Measurements from ENCODE around the gene GRK3. TPM values are rescaled to one million over a fixed set of nuclear protein-coding genes. Genes with fewer than 3 reads are reported as not detected.

Gene GRK3
- total RNA-seq, 1 experiment from 2014 or later: 17.0 TPM

DNA sequence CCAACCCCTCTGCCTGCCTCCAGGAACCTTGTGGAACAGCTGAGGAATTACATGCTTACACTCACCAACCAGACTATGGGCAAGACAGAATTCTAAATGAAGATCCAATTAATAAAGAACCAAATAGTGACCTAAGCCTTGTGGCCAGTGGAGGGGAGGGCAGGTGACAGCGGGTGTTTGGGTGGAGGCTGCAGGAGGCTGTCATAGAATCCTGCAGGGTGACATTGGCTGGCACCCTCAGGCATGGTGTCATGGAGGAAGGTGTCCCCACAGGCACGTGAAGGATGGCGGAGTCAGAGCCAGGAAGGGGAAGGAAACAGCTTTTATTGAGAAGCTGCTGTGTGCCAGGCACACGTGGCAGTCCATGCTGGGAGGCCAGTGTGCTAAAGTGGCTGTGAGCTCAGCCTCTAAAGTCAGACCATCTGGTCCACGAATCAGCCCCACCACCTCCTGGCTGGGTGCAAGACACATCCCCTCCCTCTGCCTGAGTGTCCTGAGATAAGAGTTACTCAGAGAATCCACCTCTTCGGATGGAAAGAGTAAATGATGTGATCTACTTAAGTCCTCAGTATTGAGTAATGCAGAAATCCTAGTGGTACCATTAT lies 186.2 kb downstream of the GRK3 start:
- in situ Hi-C loops (cut with HindIII; ENCODE audit: low pct_unique_long_range_greater_than_20kb, low sequenced_read_pairs): no loop called here
- no peak for DNase-seq (ENCODE audit: low read depth, low spot score)

DNA sequence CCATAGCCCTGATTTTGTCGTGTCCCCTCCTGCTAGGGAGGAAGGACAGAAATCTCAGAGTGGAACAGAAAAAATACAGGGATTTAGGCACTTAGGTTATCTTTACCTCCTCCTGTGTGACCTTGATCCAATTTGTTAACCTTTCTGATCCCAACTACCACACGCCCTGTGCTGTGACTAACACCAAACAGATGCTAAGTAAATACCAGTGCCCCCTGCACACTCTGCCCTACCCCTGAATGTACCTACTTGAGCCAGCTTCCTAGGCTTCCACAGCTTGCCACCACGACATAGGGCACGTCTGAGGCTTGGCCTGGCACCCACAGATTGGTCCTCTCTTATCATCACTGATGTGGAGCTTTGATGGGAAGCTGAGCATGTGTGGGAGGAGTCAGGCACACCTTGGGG lies 186.7 kb downstream of the GRK3 start:
- in situ Hi-C loops (cut with HindIII; ENCODE audit: low pct_unique_long_range_greater_than_20kb, low sequenced_read_pairs): no loop called here
- no peak for DNase-seq (ENCODE audit: low read depth, low spot score)

DNA sequence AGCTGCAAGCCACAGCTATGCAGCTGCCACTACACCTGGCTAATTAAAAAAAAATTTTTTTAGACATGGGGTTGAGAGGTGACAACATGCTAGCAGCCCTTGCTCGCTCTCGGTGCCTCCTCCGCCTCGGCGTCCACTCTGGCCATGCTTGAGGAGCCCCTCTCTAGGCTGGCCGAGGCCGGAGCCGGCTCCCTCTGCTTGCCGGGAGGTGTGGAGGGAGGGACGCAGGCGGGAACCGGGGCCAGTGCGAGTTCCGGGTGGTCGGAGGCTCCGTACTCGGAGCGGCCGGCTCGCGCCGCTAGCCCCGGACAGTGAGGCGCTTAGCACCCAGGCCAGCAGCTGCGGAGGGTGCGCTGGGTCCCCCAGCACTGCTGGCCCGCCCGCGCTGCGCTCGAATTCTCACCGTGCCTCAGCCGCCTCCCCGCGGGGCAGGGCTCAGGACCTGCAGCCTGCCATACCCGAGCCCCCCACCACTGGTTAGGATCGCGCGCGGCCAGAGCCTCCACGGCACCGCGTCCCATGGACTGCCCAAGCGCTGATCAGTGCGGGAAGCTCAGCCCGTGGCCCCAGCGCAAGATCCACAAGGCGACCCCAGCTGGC lies 188.2 kb downstream of the GRK3 start:
- in situ Hi-C loops (cut with HindIII; ENCODE audit: low pct_unique_long_range_greater_than_20kb, low sequenced_read_pairs): no loop called here
- DNase-seq (ENCODE audit: low read depth, low spot score): no peak

DNA sequence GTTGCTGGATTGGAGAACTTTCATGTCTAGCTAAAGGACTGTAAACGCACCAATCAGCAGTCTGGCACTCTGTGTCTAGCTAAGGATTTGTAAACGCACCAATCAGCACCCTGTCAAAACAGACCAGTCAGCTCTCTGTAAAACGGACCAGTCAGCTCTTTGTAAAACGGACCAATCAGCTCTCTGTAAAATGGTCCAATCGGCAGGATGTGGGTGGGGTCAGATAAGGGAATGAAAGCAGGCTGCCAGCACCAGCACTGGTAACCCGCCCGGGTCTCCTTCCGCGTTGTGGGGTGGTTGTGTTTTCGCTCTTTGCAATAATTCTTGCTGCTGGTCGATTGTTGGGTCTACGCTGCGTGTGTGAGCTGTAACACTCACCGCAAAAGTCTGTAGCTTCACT lies 188.8 kb downstream of the GRK3 start:
- DNase-seq (ENCODE audit: low read depth, low spot score): no peak
- in situ Hi-C loops (cut with HindIII; ENCODE audit: low pct_unique_long_range_greater_than_20kb, low sequenced_read_pairs): no loop called here

DNA sequence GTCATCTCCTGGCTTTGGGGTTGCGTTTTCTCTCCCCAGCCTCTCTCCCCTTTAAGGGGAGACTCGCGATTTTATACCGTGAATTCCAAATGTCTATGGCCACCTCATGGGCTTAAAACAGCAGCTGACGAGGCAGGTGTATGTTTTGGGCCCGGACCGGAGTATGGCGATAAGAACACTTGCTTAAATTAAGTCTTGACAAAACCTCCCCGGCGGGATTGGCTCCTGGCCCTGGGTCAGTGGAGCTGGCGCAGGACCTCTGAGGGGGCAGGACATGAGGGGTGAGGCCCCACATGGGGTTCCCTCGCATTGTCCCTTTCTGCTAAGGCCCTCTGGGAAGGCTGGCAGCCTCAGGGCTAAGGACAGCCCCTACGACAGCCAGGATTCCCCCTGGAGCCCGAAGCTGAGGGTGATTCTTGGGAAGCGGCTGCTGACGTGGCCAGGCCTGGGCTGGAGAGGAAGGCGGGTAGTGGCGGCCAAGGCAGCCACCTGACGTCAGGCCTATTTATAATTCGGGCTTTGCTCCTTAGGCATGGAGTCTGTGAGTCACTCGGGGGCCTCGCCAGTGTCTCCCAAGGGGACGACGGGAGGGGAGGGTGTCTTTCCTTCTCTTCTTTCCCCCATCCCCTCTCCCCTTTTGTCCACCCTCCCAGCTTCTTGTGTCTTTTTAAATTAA lies 190.2 kb downstream of the GRK3 start:
- in situ Hi-C loops (cut with HindIII; ENCODE audit: low pct_unique_long_range_greater_than_20kb, low sequenced_read_pairs): no loop called here
- peak; percentile 24 for DNase-seq (ENCODE audit: low read depth, low spot score)

DNA sequence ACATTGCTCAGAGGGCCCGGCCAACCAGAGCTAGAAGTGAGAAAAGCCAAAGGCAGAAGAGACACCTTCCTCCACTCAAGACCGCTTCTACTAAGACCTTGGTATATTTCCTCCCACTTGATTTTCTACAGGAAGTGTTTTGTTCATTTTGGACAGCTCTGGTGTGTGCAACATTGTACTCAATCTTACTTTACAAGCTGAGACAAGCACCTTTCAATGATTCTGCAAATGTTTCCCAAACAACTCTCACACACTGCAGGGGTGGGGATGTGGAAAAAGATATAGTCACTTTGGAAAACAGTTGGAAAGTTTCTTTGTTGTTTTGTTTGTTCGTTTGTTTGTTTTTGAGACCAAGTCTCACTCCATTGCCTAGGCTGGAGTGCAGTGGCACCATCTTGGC lies 193.2 kb downstream of the GRK3 start:
- in situ Hi-C loops (cut with HindIII; ENCODE audit: low pct_unique_long_range_greater_than_20kb, low sequenced_read_pairs): no loop called here
- DNase-seq (ENCODE audit: low read depth, low spot score): no peak

GRCh38 chr22:25758316-25758715 lies 193.8 kb downstream of the GRK3 start:
- no peak for DNase-seq (ENCODE audit: low read depth, low spot score)
- in situ Hi-C loops (cut with HindIII; ENCODE audit: low pct_unique_long_range_greater_than_20kb, low sequenced_read_pairs): no loop called here

- no peak for DNase-seq (ENCODE audit: low read depth, low spot score)
- in situ Hi-C loops (cut with HindIII; ENCODE audit: low pct_unique_long_range_greater_than_20kb, low sequenced_read_pairs): no loop called here
These were observed 195.4 kb downstream of the GRK3 start for GRCh38 chr22:25759825-25760231.

DNA sequence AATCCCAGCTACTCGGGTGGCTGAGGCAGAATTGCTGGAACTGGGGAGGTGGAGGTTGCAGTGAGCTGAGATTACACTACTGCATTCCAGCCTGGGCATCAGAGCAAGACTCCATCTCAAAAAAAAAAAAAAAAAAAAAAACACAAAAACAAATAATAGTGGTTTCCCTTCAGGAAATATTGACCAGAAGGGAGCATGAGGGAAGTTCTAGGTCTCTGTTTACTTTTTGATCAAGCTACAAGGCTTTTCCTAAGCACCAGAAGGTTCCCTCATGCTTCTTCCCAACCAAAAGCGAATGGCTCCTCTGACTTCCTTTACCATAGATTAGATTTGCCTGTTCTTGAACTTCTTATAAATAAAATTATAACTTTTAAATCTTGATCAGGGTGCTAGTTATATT lies 195.8 kb downstream of the GRK3 start:
- in situ Hi-C loops (cut with HindIII; ENCODE audit: low pct_unique_long_range_greater_than_20kb, low sequenced_read_pairs): no loop called here
- DNase-seq (ENCODE audit: low read depth, low spot score): no peak

GRCh38 chr22:25760848-25761595 lies 196.5 kb downstream of the GRK3 start:
- no peak for DNase-seq (ENCODE audit: low read depth, low spot score)
- in situ Hi-C loops (cut with HindIII; ENCODE audit: low pct_unique_long_range_greater_than_20kb, low sequenced_read_pairs): no loop called here

DNA sequence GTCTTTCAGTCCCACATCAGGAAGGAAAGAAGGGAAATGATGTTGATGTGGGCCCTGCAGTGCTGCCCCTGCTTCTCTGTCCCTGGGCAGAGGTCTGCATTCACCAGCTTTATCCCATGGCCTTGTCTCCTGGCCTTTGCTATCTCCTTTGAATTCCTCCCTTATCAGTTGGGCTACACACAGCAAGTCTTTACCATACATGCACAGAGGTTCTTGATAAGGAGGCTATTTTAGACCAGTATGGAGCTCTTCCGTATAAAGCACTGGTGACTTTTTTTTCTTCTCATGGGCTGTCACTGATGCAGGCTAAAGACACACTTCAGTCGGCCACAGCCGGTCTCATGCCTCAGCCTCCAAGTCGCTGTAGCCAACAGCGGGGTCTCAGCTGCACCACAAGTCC lies 197.7 kb downstream of the GRK3 start:
- in situ Hi-C loops (cut with HindIII; ENCODE audit: low pct_unique_long_range_greater_than_20kb, low sequenced_read_pairs): no loop called here
- DNase-seq (ENCODE audit: low read depth, low spot score): no peak

GRCh38 chr22:25763239-25763777 lies 198.8 kb downstream of the GRK3 start:
- in situ Hi-C loops (cut with HindIII; ENCODE audit: low pct_unique_long_range_greater_than_20kb, low sequenced_read_pairs): no loop called here
- DNase-seq (ENCODE audit: low read depth, low spot score): no peak

DNA sequence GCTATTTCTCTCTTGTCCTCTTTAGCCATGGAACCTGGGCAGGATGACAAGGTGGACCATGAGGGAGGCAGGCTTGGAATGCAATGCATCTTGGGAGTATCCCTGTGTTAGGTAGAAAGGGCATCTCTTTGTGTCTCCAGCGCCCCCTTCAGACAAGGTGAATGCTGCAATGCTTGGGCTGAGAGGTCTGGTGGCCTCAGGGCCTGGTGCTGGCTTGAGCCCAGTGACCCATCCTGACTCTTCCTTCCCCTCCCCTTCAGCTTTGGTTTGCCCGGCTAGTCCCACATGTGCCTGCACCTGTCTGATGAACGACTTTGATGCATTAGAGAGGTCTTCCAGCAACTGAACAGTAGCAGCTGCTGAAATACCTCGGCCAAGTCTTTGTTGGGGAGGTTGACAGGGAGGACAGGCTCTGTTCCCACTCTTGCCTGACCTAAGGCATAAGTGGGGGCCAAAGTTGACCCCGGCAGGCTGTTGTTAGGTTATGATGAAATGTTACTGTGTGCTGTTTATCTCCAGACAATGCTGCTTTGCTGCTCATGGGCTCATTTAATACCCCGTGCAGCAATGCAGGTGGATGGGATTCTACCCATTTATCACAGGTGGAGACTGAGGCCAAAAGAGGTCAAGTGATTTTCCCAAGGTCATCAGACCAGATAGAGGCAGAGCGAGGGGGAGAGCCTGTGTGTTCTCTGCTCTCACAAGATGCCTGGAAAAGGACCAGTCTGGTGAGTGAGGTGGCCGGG lies 200.0 kb downstream of the GRK3 start:
- peak; percentile 25 for DNase-seq (ENCODE audit: low read depth, low spot score)
- in situ Hi-C loops (cut with HindIII; ENCODE audit: low pct_unique_long_range_greater_than_20kb, low sequenced_read_pairs): no loop called here

DNA sequence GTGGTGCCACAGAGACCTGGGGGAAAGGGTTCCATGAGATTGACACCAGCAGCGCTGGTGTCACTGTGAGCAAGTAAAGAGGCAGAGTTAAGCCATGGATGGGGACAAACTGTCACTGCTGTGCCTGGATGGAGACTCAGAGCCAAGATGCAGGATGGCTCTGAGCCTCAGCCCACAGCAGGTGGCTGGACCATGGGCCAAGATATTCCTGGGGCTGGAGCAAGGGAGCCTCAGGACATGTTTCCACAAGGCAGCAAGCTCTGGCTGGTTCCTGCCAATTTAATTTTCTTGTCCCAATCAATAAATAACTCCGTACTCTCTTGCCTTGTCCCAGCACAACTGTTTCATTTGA lies 200.5 kb downstream of the GRK3 start:
- no peak for DNase-seq (ENCODE audit: low read depth, low spot score)
- in situ Hi-C loops (cut with HindIII; ENCODE audit: low pct_unique_long_range_greater_than_20kb, low sequenced_read_pairs): no loop called here

DNA sequence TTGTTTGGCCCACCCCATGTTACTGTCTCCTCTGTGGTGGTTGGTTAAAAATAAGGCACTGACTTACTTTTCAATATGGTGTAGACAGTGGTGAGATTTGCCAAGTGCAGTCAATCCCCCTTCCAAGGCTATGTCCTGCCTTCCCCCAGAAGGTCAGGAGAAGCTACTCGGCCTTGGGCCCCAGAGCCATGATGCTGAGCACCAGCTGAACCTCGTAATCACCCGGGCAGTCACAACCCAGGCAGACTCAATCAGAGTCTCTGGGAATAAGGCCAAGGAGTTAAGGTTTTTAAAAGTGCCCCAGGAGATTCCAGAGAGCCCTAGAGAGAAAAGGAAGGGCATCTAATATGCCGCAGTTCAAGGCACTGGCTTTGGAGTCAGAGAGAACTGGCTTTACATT lies 201.3 kb downstream of the GRK3 start:
- DNase-seq (ENCODE audit: low read depth, low spot score): no peak
- in situ Hi-C loops (cut with HindIII; ENCODE audit: low pct_unique_long_range_greater_than_20kb, low sequenced_read_pairs): no loop called here

- DNase-seq (ENCODE audit: low read depth, low spot score): no peak
- in situ Hi-C loops (cut with HindIII; ENCODE audit: low pct_unique_long_range_greater_than_20kb, low sequenced_read_pairs): no loop called here
These were observed 201.9 kb downstream of the GRK3 start for GRCh38 chr22:25766418-25766817.

- DNase-seq (ENCODE audit: low read depth, low spot score): no peak
- in situ Hi-C loops (cut with HindIII; ENCODE audit: low pct_unique_long_range_greater_than_20kb, low sequenced_read_pairs): no loop called here
These were observed 205.9 kb downstream of the GRK3 start for GRCh38 chr22:25770333-25770732.

DNA sequence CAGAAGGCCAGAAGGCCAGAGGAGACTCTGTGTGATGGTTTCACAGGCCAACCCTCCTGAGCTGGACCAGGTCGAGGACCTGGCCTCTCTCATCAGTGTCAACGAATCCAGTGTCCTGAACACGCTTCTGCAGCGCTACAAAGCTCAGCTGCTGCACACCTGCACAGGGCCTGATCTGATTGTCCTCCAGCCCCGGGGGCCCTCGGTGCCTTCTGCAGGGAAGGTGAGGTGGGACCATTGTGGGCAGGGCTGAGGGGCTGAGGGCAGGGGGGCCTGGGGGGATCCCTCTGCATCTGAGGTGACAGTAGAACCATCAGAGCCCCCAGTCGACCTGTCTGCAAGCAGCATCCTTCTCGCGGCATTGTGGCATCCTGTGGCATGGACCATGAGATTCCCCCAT lies 207.8 kb downstream of the GRK3 start:
- in situ Hi-C loops (cut with HindIII; ENCODE audit: low pct_unique_long_range_greater_than_20kb, low sequenced_read_pairs): no loop called here
- no peak for DNase-seq (ENCODE audit: low read depth, low spot score)

All from SK-MEL-5 (cell line).